Measurements from ENCODE around the gene CNTRL. TPM values are rescaled to one million over a fixed set of nuclear protein-coding genes. Genes with fewer than 3 reads are reported as not detected.
"Not testable (repeated sequence)": the region's sequence is repeated elsewhere in the genome, so short reads cannot be mapped to it uniquely, and the experiment has no call there.

Gene CNTRL, protein sequence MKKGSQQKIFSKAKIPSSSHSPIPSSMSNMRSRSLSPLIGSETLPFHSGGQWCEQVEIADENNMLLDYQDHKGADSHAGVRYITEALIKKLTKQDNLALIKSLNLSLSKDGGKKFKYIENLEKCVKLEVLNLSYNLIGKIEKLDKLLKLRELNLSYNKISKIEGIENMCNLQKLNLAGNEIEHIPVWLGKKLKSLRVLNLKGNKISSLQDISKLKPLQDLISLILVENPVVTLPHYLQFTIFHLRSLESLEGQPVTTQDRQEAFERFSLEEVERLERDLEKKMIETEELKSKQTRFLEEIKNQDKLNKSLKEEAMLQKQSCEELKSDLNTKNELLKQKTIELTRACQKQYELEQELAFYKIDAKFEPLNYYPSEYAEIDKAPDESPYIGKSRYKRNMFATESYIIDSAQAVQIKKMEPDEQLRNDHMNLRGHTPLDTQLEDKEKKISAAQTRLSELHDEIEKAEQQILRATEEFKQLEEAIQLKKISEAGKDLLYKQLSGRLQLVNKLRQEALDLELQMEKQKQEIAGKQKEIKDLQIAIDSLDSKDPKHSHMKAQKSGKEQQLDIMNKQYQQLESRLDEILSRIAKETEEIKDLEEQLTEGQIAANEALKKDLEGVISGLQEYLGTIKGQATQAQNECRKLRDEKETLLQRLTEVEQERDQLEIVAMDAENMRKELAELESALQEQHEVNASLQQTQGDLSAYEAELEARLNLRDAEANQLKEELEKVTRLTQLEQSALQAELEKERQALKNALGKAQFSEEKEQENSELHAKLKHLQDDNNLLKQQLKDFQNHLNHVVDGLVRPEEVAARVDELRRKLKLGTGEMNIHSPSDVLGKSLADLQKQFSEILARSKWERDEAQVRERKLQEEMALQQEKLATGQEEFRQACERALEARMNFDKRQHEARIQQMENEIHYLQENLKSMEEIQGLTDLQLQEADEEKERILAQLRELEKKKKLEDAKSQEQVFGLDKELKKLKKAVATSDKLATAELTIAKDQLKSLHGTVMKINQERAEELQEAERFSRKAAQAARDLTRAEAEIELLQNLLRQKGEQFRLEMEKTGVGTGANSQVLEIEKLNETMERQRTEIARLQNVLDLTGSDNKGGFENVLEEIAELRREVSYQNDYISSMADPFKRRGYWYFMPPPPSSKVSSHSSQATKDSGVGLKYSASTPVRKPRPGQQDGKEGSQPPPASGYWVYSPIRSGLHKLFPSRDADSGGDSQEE (N-terminal part only)
- total RNA-seq = 3.5 and 8.4 TPM in 2 replicates
- polyA plus RNA-seq (2012) = 1.5 TPM

DNA sequence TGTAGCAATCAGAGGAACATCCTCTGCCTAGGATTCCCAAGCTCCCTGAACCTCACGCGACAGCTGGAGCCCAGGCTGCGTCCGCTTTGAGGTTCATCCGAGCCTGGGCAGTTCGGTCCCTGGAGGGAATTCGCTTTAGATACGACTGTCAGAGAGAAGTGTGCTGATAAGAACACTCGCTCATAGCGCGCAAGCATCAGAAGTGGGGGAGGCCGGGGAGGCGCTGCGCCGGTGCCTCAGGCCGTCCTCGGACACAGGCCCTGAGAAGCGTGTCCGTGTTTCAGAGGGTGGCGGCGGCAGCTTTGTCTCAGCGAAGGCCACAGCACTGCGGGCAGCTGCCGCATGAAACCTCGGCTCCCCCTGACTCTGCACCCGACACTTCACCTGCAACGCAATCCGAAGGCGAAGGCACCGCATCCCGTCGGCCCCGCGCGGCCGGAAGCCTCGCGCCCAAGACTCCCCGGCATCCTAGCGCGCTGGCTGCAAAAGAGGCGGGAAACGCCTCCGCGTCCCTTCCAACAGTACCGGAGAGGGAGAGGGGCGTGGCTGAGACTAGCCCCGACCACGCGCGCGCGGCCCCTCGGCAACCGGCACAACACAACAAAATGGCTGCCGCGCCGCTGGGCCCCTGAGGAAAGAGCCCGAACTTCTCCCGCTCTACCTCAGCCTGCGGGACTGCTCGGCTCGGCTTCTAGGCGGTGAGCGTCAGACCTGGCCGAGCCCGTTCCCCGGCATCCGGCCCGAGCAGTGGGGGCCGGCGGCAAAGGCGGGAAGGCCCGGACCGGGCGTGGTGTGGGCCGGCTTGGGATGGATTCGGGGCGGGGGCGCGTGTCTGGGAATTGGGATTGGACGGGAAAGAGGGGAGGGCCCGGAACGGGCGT, at the start of gene CNTRL:
TSS of gene CNTRL (plus strand) at position 586 of the 881 bp plus-strand sequence. CDS start 13,372 bp downstream, outside the sequence.
- peak; percentile 89 for DNase-seq (ENCODE audit: low read depth)

DNA sequence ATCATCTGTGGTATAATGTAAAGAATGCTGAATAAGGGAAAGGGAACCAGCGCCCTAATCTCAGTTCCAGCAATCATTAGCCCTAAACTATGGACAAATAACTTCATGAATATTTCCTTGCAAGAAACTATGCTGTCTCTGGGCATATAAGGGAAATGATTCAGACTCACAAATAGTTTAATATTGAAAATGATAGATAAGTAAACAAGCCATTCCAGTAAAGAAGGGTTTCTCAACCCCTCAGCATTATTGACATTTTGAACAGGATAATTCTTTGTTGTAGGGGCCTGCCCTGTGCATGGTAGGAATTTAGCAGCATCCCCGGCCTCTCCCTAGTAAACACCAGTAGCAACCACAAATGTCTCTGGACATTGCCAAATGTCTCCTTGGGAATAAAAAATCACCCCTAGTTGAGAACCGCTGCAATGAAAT, 48.5 kb upstream of the CNTRL start:
- peak; percentile 16 for DNase-seq (ENCODE audit: low read depth)

DNA sequence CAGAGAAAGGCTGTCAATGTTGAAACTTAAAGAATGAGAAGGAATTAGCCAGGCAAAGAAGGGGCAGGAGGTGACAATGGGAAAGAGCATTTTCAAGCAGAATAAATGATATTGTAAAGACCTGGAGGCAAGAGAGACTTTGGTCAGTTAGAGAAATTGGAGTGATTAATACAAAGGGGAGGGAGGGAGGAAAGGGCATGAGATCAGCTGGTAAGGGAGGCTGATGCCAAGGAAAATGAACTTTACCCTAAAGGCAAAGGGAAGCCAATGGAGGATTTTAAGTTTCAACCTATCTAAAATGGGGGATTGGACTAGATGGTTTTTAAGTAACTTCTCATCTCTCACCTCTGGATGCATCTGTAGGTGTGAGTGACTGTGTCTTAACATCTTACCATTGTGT, 48.0 kb upstream of the CNTRL start:
- DNase-seq (ENCODE audit: low read depth) = no peak

DNA sequence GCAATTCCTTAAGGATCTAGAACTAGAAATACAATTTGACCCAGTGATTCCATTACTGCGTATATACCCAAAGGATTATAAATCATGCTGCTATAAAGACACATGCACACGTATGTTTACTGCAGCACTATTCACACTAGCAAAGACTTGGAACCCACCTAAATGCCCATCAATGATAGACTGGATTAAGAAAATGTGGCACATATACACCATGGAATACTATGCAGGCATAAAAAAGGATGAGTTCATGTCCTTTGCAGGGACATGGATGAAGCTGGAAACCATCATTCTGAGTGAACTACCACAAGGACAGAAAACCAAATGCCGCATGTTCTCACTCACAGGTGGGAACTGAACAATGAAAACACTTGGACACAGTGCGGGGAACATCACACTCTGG, 46.5 kb upstream of the CNTRL start:
- DNase-seq (ENCODE audit: low read depth) = not testable (repeated sequence)

DNA sequence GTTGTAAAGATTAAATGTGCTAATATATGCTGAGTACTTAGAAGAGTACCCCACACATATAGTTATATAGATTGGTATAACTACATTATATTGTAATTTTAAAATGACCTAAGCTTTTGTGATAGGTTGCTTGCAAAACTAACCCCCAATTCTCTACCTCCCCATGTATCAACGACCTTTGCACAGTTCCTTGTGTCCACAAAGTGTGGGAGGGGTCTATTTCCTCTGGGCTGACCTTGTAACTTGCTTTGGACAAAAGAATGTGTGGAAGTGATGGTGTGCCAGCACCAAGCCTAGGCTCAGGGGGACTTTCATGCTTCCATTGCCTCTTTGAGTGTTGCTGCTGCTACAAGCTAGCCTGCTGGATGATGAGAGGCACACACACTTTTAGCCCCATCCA, 45.3 kb upstream of the CNTRL start:
- DNase-seq (ENCODE audit: low read depth) = no peak

DNA sequence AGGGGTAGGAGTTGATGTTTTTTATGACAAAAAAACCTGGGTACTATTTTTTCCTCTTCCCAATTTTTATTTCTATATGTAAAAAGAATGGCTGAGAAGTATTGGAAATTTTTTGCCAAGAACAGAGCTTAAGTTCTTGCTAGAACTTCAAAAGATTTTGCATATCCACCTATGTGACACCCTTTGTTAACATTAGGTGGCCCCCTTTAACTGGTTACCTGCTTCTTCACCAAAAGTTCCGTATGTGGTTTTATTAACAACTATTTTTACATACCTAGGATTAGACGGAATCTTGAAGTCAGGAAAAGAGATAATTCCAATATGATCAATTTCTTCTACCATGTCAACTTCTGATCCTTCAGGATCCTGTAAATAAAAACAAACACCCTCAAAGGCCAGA, 40.2 kb upstream of the CNTRL start:
- no peak for DNase-seq (ENCODE audit: low read depth)

DNA sequence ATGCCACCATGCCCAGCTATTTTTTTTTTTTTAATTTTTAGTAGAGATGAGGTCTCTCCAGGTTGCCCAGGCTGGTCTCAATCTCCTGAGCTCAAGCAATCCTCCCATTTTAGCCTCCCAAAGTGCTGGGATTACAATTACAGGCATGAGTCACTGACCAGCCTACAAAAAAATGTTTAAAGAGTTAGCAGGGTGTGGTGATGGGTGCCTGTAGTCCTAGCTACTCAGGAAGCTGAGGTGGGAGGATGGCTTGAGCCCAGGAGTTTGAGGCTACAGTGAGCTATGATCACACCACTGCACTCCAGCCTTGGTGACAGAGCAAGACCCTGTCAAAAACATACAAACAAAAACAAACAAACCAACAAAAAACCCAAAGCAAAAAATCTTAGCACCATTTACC, 39.0 kb upstream of the CNTRL start:
- not testable (repeated sequence) for DNase-seq (ENCODE audit: low read depth)

DNA sequence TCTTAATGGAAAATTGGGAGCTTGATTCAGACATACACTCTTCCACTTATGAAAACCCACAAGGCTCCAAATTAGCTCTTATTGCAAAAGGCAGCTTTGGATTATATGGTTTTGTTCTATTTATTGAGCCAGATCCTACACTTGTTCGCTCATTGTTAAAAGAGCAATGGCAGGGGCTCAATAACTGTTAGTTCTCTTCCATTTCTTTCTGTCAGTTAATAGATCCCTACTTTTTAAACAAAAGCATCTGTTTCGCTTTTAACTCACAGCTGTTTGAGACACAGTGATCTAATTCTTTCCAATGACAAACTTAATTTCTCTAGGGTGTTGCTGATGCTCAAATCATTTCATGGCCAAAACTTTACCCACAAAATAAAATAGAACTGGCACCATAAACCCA, 36.4 kb upstream of the CNTRL start:
- peak; percentile 13 for DNase-seq (ENCODE audit: low read depth)

DNA sequence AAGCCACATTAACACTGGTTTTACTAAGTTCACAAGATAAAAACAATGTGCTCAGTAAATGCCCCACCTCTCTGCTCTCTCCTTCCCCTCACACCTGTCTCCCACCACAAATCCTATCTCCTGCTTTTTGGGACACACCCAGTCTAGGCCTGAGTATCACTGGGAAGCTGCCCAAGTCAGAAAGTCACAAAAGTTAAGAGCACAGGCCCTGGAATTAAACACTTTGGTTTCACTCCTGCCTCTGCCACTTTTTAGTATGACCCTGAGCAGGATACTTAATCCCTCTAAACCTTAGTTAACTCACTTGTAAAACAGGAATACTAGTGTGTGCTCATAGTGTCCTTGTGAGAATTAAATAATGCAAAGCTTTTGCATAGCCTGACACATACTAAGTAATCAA, 36.0 kb upstream of the CNTRL start:
- DNase-seq (ENCODE audit: low read depth) = peak; percentile 60

DNA sequence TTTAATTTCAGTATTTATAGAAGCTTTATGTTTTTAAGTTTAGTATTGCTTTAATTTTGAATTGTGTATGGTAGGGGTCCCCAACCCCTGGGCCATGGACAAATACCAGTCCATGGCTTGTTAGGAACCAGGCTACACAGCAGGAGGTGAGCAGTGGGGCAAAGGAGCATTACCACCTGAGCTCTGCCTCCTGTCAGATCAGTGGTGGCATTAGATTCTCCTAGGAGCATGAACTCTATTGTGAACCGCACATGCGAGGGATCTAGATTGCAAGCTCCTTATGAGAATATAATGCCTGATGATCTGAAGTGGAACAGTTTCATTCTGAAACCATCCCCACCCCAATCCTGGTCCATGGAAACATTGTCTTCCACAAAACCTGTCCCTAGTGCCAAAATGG, 26.6 kb upstream of the CNTRL start:
- no peak for DNase-seq (ENCODE audit: low read depth)

DNA sequence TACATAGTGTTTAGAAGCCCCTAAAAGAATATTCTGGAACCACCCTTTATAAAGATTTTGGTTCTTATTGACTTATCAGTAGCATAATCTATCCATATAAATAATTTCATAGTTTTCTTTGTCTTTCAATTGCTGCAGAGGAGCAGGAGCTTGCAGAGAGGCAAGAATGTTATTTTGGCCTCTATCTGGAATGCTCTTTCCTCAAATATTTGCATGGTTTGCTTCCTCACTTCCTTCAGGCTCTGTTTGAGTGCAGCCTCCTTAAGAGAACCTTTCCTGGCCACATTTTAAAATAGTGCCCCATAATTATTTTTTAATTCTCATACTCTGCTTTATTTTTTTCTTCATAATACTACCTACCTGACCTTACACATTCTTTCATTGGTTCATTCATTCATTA, 26.1 kb upstream of the CNTRL start:
- DNase-seq (ENCODE audit: low read depth) = no peak

DNA sequence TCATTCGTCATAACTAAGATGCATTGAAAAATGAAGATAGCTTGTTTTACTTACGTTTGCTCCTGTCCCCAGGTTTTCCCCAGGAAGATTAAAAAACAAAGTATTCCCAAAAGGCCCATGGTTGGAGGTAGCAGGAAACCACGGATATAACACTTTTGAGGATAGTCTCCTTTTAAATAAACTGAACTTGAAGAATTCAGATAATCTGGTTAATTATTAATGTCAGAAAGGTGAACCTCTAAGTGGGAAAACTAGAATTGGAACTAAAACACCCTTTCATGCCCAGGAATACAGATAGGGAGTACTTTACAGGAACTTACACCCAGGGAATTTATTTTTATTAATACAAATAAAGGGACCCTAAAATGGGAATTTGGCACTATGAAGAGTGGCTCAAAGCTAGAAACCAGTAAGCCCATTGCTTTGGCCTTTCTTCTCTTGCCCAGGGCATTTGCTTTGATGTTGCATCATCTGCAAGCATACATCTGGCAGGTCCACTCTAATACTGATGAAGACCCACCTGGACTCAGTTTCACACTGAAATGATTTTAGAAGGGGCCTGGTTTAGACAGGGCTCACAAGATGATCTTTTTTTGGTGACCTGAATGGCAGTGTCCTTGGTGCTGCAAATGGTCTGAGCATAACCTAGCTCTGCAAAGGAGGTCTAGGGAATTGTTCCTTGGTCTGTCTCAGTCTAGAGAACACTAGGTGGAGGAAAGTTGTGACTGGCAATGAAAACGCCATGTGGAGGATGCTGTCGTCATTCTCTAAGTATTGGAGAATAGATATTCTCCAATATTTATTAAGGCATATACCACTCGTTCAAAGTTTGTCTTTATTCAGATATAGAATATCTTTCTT, 24.4 kb upstream of the CNTRL start, which contains the start of gene C5:
TSS of gene C5 (minus strand) at position 148 of the 861 bp plus-strand sequence. CDS start at position 119, 29 bp downstream.
- no peak for DNase-seq (ENCODE audit: low read depth)

DNA sequence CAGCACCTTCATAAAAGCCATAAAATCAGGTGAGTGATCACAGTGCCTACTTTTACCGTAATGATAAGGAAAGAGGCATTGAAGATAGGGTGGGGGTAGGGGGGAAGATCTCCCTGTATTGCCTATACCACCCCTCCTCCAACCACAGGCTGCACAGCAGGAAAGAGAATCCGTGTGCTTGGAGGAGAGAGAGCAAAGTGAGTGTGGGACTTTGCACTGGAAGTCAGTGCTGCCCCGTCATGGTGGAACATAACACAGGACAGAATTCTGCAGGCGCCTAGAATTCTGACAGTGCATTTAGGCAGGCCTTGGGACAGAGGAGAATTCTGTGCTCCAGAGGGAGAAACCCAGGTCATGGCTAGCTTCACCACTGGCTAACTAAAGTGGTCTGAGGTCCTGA, 21.2 kb upstream of the CNTRL start:
- DNase-seq (ENCODE audit: low read depth) = no peak

DNA sequence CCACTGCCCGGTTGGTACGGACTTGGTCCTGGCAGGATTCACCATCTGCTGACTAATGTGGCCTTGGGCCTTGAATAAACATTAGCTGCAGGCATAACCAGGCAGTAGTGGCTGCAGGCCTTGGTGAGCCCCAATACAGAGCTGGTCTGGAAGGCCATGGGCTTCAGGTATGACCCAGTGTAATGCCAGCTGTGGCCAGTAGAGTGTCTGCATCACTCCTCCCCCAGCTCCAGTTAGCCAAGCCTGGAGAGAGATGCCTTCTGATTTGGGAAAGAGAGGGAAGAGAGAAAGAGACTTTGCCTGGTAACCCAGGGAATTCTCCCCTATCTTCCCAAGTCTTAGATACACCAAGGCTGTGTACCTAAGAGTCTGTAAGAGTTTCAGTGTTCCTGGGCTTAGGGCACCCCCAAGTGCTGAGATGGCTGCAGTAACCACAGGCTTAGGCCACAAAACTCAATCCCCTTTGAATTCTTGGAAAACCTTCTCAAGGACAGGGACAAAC, 19.1 kb upstream of the CNTRL start:
- no peak for DNase-seq (ENCODE audit: low read depth)

DNA sequence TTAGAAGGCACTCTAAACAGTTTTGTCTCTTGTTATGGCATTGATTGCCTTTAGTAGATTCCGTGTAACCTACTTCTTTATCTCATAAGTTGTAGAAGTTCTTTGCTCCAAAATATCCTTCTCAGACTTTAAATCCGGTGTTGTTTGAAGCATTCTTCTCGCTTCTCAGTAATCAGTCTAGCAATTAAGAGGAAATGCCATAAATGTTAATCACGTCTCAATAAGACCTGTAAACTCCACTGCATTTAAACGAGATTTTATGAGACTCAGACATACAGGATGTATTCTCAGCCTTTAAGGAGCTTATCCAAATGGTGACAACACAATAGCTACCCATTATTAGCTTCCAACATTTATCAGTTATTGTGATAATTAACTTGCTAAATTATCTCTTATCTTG, 16.9 kb upstream of the CNTRL start:
- no peak for DNase-seq (ENCODE audit: low read depth)

DNA sequence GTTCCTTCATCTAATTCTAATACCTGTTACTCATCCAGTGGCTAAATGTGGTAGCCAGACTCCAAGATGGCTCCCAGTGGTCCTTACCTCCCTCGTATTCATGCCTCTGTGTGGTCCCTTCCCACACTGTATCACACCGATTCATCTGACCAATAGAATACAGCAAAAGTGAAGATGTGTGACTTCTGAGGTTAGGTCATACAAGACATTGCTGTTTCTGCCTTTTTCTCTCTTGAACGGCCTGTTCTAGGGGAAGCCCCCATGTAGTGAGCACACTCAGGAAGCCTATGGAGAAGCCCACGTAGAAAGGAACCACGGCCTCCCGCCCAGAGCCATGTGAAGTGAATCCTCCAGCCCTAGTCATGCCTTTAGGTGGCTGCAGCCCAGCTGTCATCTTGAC, 15.2 kb upstream of the CNTRL start:
- no peak for DNase-seq (ENCODE audit: low read depth)

DNA sequence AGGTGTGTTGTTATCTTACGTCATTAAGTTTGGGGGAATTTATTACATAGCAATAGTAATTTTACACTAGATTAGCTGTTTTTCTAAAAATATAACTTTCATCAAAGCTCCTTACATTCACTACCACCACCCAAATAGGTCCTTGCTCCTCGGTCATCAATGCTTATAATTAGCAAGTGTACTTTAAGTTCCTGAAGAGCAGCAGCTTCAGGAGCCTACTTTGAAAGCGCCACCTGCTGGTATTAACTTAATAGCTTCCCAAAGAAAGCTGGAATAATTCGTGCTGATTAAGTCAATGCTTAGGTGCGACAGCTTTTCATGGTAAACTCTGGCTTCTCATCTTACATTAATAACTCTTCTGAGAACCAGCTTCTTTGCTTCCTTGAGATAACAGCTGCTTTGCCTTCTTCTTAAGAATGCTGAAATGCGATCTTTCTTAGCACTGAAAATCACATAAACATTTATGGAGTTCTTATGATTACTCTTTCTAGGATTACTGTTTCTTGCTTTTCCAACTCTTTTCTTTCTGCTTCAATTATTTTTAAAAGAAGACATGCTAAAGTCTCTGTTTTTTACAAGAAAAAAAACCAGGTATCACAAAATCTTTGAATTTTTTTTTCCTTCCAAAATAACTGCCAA, 14.6 kb upstream of the CNTRL start:
- DNase-seq (ENCODE audit: low read depth) = peak; percentile 69

DNA sequence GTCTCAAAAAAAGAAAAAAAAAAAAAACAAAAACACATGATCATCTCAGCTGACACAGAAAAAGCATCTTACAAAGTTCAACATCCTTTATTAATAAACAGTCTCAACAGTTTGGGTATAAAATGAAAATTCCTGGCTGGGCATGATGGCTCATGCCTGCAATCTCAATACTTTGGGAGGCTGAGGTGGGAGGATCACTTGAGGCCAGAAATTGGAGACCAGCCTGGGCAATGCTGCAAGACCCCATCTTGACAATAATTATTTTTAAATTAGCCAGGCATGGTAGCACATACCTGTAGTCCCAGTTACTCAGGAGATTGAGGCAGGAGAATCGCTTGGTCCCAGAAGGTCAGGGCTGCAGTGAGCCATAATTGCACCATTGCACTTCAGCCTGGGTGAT, 7.9 kb upstream of the CNTRL start:
- DNase-seq (ENCODE audit: low read depth) = no peak

DNA sequence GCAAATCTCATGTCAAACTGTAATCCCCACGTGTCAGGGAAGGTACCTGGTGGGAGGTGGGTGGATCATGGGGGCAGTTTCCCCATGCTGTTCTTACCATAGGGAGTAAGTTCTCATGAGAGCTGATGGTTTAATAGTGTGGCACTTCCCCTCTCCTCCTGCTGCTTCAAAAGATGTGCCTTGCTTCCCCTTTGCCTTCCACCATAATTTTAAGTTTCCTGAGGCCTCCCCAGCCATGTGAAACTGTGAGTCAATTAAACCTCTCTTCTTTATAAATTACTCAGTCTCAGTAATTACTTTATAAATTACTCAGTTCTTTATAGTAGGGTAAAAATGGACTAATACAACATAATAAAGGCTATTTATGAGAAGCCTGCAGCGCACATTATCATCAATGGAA, 7.1 kb upstream of the CNTRL start:
- DNase-seq (ENCODE audit: low read depth) = no peak
